GM12878 (cell line): ENCODE results near the gene TBCE. TPM values are rescaled to one million over a fixed set of nuclear protein-coding genes. Genes with fewer than 3 reads are reported as not detected.

Experiments
- ATAC-seq: fragments of 200-7000 bp; cut with Tn5 transposase; 3 replicates; pipeline ENCODE4 v1.9.1; 2020; ENCODE audit warnings: mild to moderate bottlenecking, moderate library complexity
- BruUV-seq: library from RNA; stranded (reverse); fragments of 400-500 nt; replicated peaks from 2 replicates; lab custom pipeline; 2021; lab: Mats Ljungman, UMichigan
- CTCF ChIA-PET: fragments of 300-600 bp; sonication (Branson Sonifier 250); formaldehyde crosslinking; extraction: SDS; loops from one replicate; lab custom pipeline; 2021; ENCODE audit warnings: inconsistent platforms; lab: Yijun Ruan, JAX
- POLR2A ChIA-PET: fragments of 350-600 bp; formaldehyde crosslinking; extraction: SDS; loops from one replicate; lab custom pipeline; 2021; ENCODE audit warnings: inconsistent platforms; lab: Charles Lee
- RAD21 ChIA-PET: fragments of 300-600 bp; sonication (Branson Sonifier 250); formaldehyde crosslinking; loops from one replicate; lab custom pipeline; 2023; ENCODE audit warnings: antibody characterized with exemption; ENCODE audit not compliant: unreplicated experiment; lab: Charles Lee
- SMC1A ChIA-PET: fragments of 300-600 bp; sonication (Branson Sonifier 250); formaldehyde crosslinking; loops from one replicate; lab custom pipeline; 2023; ENCODE audit not compliant: unreplicated experiment, uncharacterized antibody; lab: Charles Lee
- DNase-seq: peaks from one replicate; pipeline ENCODE4 v3.0.0-alpha.2; 2011; ENCODE audit warnings: low read depth, low spot score
- FAIRE-seq: peaks from 3 replicates; lab custom pipeline; 2011; peaks lifted over from hg19 to GRCh38; lab: Jason Lieb, UNC
- H2AFZ ChIP-seq: 2 replicates; pipeline ENCODE4 v1.6.0; 2011; ENCODE audit warnings: low read depth, low read length, control low read depth; ENCODE audit not compliant: control insufficient read depth
- H3K27ac ChIP-seq: 2 replicates; pipeline ENCODE4 v1.5.1; 2011; ENCODE audit warnings: control low read depth; ENCODE audit not compliant: control insufficient read depth, insufficient read depth
- H3K27me3 ChIP-seq, 2 experiments: replicated peaks in 1 of 2; 2 replicates each; pipeline versions ENCODE4 v1.6.0 to v1.6.1; 2011; ENCODE audit warnings: low read length in 1 of 2; ENCODE audit not compliant: control insufficient read depth in 2 of 2, insufficient read depth in 2 of 2
- H3K36me3 ChIP-seq, 2 experiments: 2 replicates each; pipeline ENCODE4 v1.5.1; 2011; ENCODE audit warnings: low read length in 1 of 2; ENCODE audit not compliant: control insufficient read depth in 2 of 2, insufficient read depth in 2 of 2
- H3K4me1 ChIP-seq: 2 replicates; pipeline ENCODE4 v1.6.1; 2011; ENCODE audit warnings: mild to moderate bottlenecking, low read length, moderate library complexity, mixed read lengths; ENCODE audit not compliant: control insufficient read depth, insufficient read depth
- H3K4me2 ChIP-seq: 2 replicates; pipeline ENCODE4 v1.6.0; 2011; ENCODE audit warnings: control low read depth; ENCODE audit not compliant: control insufficient read depth, insufficient read depth
- H3K4me3 ChIP-seq: fragments of 200-600 bp; sonication (generic); 2 replicates; pipeline ENCODE4 v1.5.1; 2016
- H3K79me2 ChIP-seq: 2 replicates; pipeline ENCODE4 v1.6.0; 2011; ENCODE audit warnings: low read length; ENCODE audit not compliant: control insufficient read depth, insufficient read depth
- H3K9ac ChIP-seq: 2 replicates; pipeline ENCODE4 v1.8.0; 2011; ENCODE audit warnings: low read length, control low read depth, mixed read lengths; ENCODE audit not compliant: control insufficient read depth, insufficient read depth
- H3K9me3 ChIP-seq: replicated peaks from 3 replicates; pipeline ENCODE4 v1.5.1; 2011; ENCODE audit warnings: mild to moderate bottlenecking, low read length; ENCODE audit not compliant: control insufficient read depth, insufficient read depth
- H4K20me1 ChIP-seq: 2 replicates; pipeline ENCODE4 v1.6.0; 2011; ENCODE audit not compliant: control insufficient read depth, insufficient read depth
- ATF7 ChIP-seq: fragments of 450-650 bp; IDR thresholded peaks from 2 replicates; pipeline ENCODE4 v1.6.1; 2016; ENCODE audit warnings: low read depth, mild to moderate bottlenecking
- BCL11A ChIP-seq: IDR thresholded peaks from 2 replicates; pipeline ENCODE4 v1.6.1; 2011; ENCODE audit warnings: low read depth, low read length
- BMI1 ChIP-seq: fragments of 450-650 bp; IDR thresholded peaks from 2 replicates; pipeline ENCODE4 v1.6.1; 2016; ENCODE audit warnings: mild to moderate bottlenecking, moderate library complexity, borderline replicate concordance
- CTCF ChIP-seq, 3 experiments: IDR thresholded peaks in 2 of 3; conservative IDR thresholded peaks in 1 of 3; 2 replicates each; pipeline ENCODE4 v1.5.1; 2011; ENCODE audit warnings: low read depth in 3 of 3, low read length in 3 of 3, mild to moderate bottlenecking in 3 of 3, control low read depth in 2 of 3, moderate library complexity in 2 of 3, inconsistent platforms in 1 of 3, mixed read lengths in 1 of 3; ENCODE audit not compliant: control insufficient read depth in 2 of 3, insufficient read depth in 1 of 3; ENCODE audit errors: extremely low read depth in 1 of 3
- KDM1A ChIP-seq: fragments of 200-600 bp; sonication (generic); IDR thresholded peaks from 2 replicates; pipeline ENCODE4 v1.6.1; 2016; ENCODE audit warnings: borderline replicate concordance
- MEF2A ChIP-seq: IDR thresholded peaks from 2 replicates; pipeline ENCODE4 v1.6.1; 2011; ENCODE audit warnings: low read depth, mild to moderate bottlenecking, low read length, moderate library complexity; ENCODE audit not compliant: insufficient read depth
- NR2F1 ChIP-seq: fragments of 450-650 bp; conservative IDR thresholded peaks from 2 replicates; pipeline ENCODE4 v1.6.1; 2017; ENCODE audit warnings: mild to moderate bottlenecking
- RAD21 ChIP-seq: IDR thresholded peaks from 2 replicates; pipeline ENCODE4 v1.6.1; 2011; ENCODE audit warnings: mild to moderate bottlenecking, low read depth, low read length, moderate library complexity; ENCODE audit not compliant: insufficient read depth
- SMC3 ChIP-seq: IDR thresholded peaks from 2 replicates; pipeline ENCODE4 v1.6.1; 2011; ENCODE audit warnings: low read length, improper control_type of control experiment, borderline replicate concordance
- SUZ12 ChIP-seq: fragments of 200-600 bp; sonication (generic); IDR thresholded peaks from one replicate; pipeline ENCODE4 v1.6.1; 2018; ENCODE audit warnings: antibody characterized with exemption, mild to moderate bottlenecking; ENCODE audit not compliant: unreplicated experiment
- WGBS: methylation state at CpG from one replicate; pipeline ENCODE4 v1.1.6; 2016; ENCODE audit warnings: low lambda C conversion rate; ENCODE audit not compliant: insufficient replicate concordance, insufficient coverage; ENCODE audit errors: missing lambda C conversion rate; 5-methylcytosine and 5-hydroxymethylcytosine counted together
- in situ Hi-C: fragments of 300-500 bp; cut with MboI; formaldehyde crosslinking; loops from 9 replicates; pipeline ENCODE4 v1.14.3; 2018; ENCODE audit warnings: mixed read lengths
- intact Hi-C: fragments of 100-400 bp; cut with micrococcal nuclease; formaldehyde crosslinking; loops from one replicate; pipeline ENCODE4 v1.14.2; 2022; ENCODE audit not compliant: unreplicated experiment
- polyA plus RNA-seq, 11 experiments: library from polyadenylated mRNA; depleted of rRNA in 4 of 11; unstranded in 6 of 11; stranded (reverse) in 5 of 11; fragments of >200 nt; fragmentation: Nextera tagmentation in 4 of 11; fragmentation: Illumina TruSeq in 1 of 11; extraction: Ambion mirVana in 4 of 11; extraction: Trizol in 1 of 11; gene quantifications; 1 replicate in 1 of 11; 2 replicates in 10 of 11; pipeline versions ENCODE4 v1.2.1 to v1.2.3, GENCODE V29; 2011 to 2016; ENCODE audit warnings: inconsistent platforms in 2 of 11, missing spikeins in 2 of 11, low read depth in 1 of 11
- total RNA-seq, 4 experiments: library from RNA; depleted of rRNA in 3 of 4; stranded (reverse); fragments of >200 nt in 3 of 4; fragmentation: Illumina TruSeq in 1 of 4; extraction: Trizol in 1 of 4; gene quantifications; 2 replicates each; pipeline versions ENCODE4 v1.2.1 to v1.2.3, GENCODE V29; 2013 to 2021

Gene TBCE
- total and polyA plus RNA-seq, 10 of the 15 experiments (the other 5 are each of a cell fraction or from before 2014, with no cell fraction given), result 22.7 to 48.7 (median 29.2) TPM

- SMC1A ChIA-PET, result interaction anchor here (0.6 to 3.3 kb wide), 41 partner anchors 10 to 1302 kb away, joined by 3 to 46 read pairs (median 5); partner anchors contain the start of gene RBM34
- Histone ChIP-seq H3K36me3 (no peaks in the 10 kb centered on the region; a peak in 1 of 4 replicates), H3K27ac (no peak overlapping the region), H3K4me2 (no peak overlapping the region), H3K4me3 (no peak overlapping the region), H3K9me3 (no peaks in the 10 kb centered on the region), H3K27me3 (no peaks in the 10 kb centered on the region), H3K79me2 (no peaks in the 10 kb centered on the region), H2AFZ (no peak overlapping the region), H3K9ac (no peak overlapping the region), H4K20me1 (no peaks in the 10 kb centered on the region), H3K4me1 (no peaks in the 10 kb centered on the region)
- POLR2A ChIA-PET, result interaction anchor here (0.7 to 1.5 kb wide), 3 partner anchors 176 to 313 kb away, joined by 3 to 9 read pairs (median 3); partner anchors contain the start of gene RBM34
- TF ChIP-seq RAD21 (peak; percentile 77), BMI1 (no peak), KDM1A (no peak), SUZ12 (no peak), BCL11A (no peak), MEF2A (no peak), SMC3 (peak; percentile 78), NR2F1 (no peak), ATF7 (peak; percentile 84), CTCF (IDR thresholded peaks at IDR 0.05 in 2 of 3, conservative IDR thresholded peaks at IDR 0.05 in 1 of 3; ENCODE audit: control insufficient read depth in 2 of 3, extremely low read depth in 1 of 3, insufficient read depth in 1 of 3, low read depth in 3 of 3, low read length in 3 of 3) (peak; percentile 79 to 88 (median 81))
- RAD21 ChIA-PET, result interaction anchor here (0.6 to 3.3 kb wide), 33 partner anchors 9 to 917 kb away, joined by 3 to 28 read pairs (median 5); partner anchors contain the start of genes B3GALNT2, GGPS1, RBM34 and TOMM20
- CTCF ChIA-PET, result interaction anchor here (0.6 to 5.3 kb wide), 91 partner anchors 7 to 1094 kb away, joined by 3 to 101 read pairs (median 5); partner anchors contain the start of genes B3GALNT2, RBM34 and TBCE
- intact Hi-C loops, result loop anchor here (2.0 to 10.0 kb wide), 6 partner anchors 220 to 1302 kb away; no protein-coding TSS in a partner anchor
- DNase-seq (peak; percentile 34), ATAC-seq (peak; percentile 74), FAIRE-seq (peak; percentile 31)
- WGBS, result 37% methylated on average over 8 of the region's 8 CpGs
- BruUV-seq, result no TSS peak
- in situ Hi-C loops, result loop anchor here (5.0 kb wide), 2 partner anchors 170 to 315 kb away; no protein-coding TSS in a partner anchor
Measured at GRCh38 chr1:235417086-235417697, 50.0 kb downstream of the TBCE start.
